GM12878 (cell line): Measurements from ENCODE around the gene VSX1. TPM values are rescaled to one million over a fixed set of nuclear protein-coding genes. Genes with fewer than 3 reads are reported as not detected.

Source experiments
- ATAC-seq: fragments of 200-7000 bp; cut with Tn5 transposase; 3 replicates; pipeline ENCODE4 v1.9.1; 2020; ENCODE audit warnings: mild to moderate bottlenecking, moderate library complexity
- BruUV-seq: library from RNA; stranded (reverse); fragments of 400-500 nt; replicated peaks from 2 replicates; lab custom pipeline; 2021; lab: Mats Ljungman, UMichigan
- CTCF ChIA-PET: fragments of 300-600 bp; sonication (Branson Sonifier 250); formaldehyde crosslinking; extraction: SDS; loops from one replicate; lab custom pipeline; 2021; ENCODE audit warnings: inconsistent platforms; lab: Yijun Ruan, JAX
- POLR2A ChIA-PET: fragments of 350-600 bp; formaldehyde crosslinking; extraction: SDS; loops from one replicate; lab custom pipeline; 2021; ENCODE audit warnings: inconsistent platforms; lab: Charles Lee
- RAD21 ChIA-PET: fragments of 300-600 bp; sonication (Branson Sonifier 250); formaldehyde crosslinking; loops from one replicate; lab custom pipeline; 2023; ENCODE audit warnings: antibody characterized with exemption; ENCODE audit not compliant: unreplicated experiment; lab: Charles Lee
- SMC1A ChIA-PET: fragments of 300-600 bp; sonication (Branson Sonifier 250); formaldehyde crosslinking; loops from one replicate; lab custom pipeline; 2023; ENCODE audit not compliant: unreplicated experiment, uncharacterized antibody; lab: Charles Lee
- DNase-seq: peaks from one replicate; pipeline ENCODE4 v3.0.0-alpha.2; 2011; ENCODE audit warnings: low read depth, low spot score
- FAIRE-seq: peaks from 3 replicates; lab custom pipeline; 2011; peaks lifted over from hg19 to GRCh38; lab: Jason Lieb, UNC
- H2AFZ ChIP-seq: 2 replicates; pipeline ENCODE4 v1.6.0; 2011; ENCODE audit warnings: low read depth, low read length, control low read depth; ENCODE audit not compliant: control insufficient read depth
- H3K27ac ChIP-seq: 2 replicates; pipeline ENCODE4 v1.5.1; 2011; ENCODE audit warnings: control low read depth; ENCODE audit not compliant: control insufficient read depth, insufficient read depth
- H3K27me3 ChIP-seq, 2 experiments: replicated peaks in 1 of 2; 2 replicates each; pipeline versions ENCODE4 v1.6.0 to v1.6.1; 2011; ENCODE audit warnings: low read length in 1 of 2; ENCODE audit not compliant: control insufficient read depth in 2 of 2, insufficient read depth in 2 of 2
- H3K36me3 ChIP-seq, 2 experiments: 2 replicates each; pipeline ENCODE4 v1.5.1; 2011; ENCODE audit warnings: low read length in 1 of 2; ENCODE audit not compliant: control insufficient read depth in 2 of 2, insufficient read depth in 2 of 2
- H3K4me1 ChIP-seq: 2 replicates; pipeline ENCODE4 v1.6.1; 2011; ENCODE audit warnings: mild to moderate bottlenecking, low read length, moderate library complexity, mixed read lengths; ENCODE audit not compliant: control insufficient read depth, insufficient read depth
- H3K4me2 ChIP-seq: 2 replicates; pipeline ENCODE4 v1.6.0; 2011; ENCODE audit warnings: control low read depth; ENCODE audit not compliant: control insufficient read depth, insufficient read depth
- H3K4me3 ChIP-seq: fragments of 200-600 bp; sonication (generic); 2 replicates; pipeline ENCODE4 v1.5.1; 2016
- H3K79me2 ChIP-seq: 2 replicates; pipeline ENCODE4 v1.6.0; 2011; ENCODE audit warnings: low read length; ENCODE audit not compliant: control insufficient read depth, insufficient read depth
- H3K9ac ChIP-seq: 2 replicates; pipeline ENCODE4 v1.8.0; 2011; ENCODE audit warnings: low read length, control low read depth, mixed read lengths; ENCODE audit not compliant: control insufficient read depth, insufficient read depth
- H3K9me3 ChIP-seq: replicated peaks from 3 replicates; pipeline ENCODE4 v1.5.1; 2011; ENCODE audit warnings: mild to moderate bottlenecking, low read length; ENCODE audit not compliant: control insufficient read depth, insufficient read depth
- H4K20me1 ChIP-seq: 2 replicates; pipeline ENCODE4 v1.6.0; 2011; ENCODE audit not compliant: control insufficient read depth, insufficient read depth
- BHLHE40 ChIP-seq, 2 experiments: fragments of 450-650 bp in 1 of 2; IDR thresholded peaks; 2 replicates each; pipeline ENCODE4 v1.6.1; 2011 to 2017; ENCODE audit warnings: low read depth in 2 of 2, borderline replicate concordance in 1 of 2, improper control_type of control experiment in 1 of 2, low read length in 1 of 2, mild to moderate bottlenecking in 1 of 2
- MEF2B ChIP-seq: fragments of 450-650 bp; IDR thresholded peaks from 2 replicates; pipeline ENCODE4 v1.6.1; 2018; ENCODE audit warnings: mild to moderate bottlenecking, moderate library complexity; ENCODE audit not compliant: partially characterized antibody, poor library complexity, severe bottlenecking
- NR2C2 ChIP-seq: IDR thresholded peaks from 2 replicates; pipeline ENCODE4 v1.6.1; 2011; ENCODE audit warnings: borderline replicate concordance, low read depth; ENCODE audit not compliant: control insufficient read depth, insufficient read length
- SPI1 ChIP-seq: IDR thresholded peaks from 2 replicates; pipeline ENCODE4 v1.6.1; 2011; ENCODE audit warnings: low read depth, mild to moderate bottlenecking, low read length, moderate library complexity, borderline replicate concordance; ENCODE audit not compliant: insufficient read depth
- SUZ12 ChIP-seq: fragments of 200-600 bp; sonication (generic); IDR thresholded peaks from one replicate; pipeline ENCODE4 v1.6.1; 2018; ENCODE audit warnings: antibody characterized with exemption, mild to moderate bottlenecking; ENCODE audit not compliant: unreplicated experiment
- TARDBP ChIP-seq: IDR thresholded peaks from 2 replicates; pipeline ENCODE4 v1.6.1; 2016; ENCODE audit warnings: borderline replicate concordance
- TCF12 ChIP-seq: IDR thresholded peaks from 2 replicates; pipeline ENCODE4 v1.6.1; 2011; ENCODE audit warnings: low read depth, mild to moderate bottlenecking, low read length
- YY1 ChIP-seq: IDR thresholded peaks from 2 replicates; pipeline ENCODE4 v1.6.1; 2011; ENCODE audit warnings: low read depth, mild to moderate bottlenecking, low read length
- ZSCAN29 ChIP-seq: fragments of 450-650 bp; IDR thresholded peaks from 2 replicates; pipeline ENCODE4 v1.6.1; 2017; ENCODE audit warnings: mild to moderate bottlenecking, moderate library complexity
- WGBS: methylation state at CpG from one replicate; pipeline ENCODE4 v1.1.6; 2016; ENCODE audit warnings: low lambda C conversion rate; ENCODE audit not compliant: insufficient replicate concordance, insufficient coverage; ENCODE audit errors: missing lambda C conversion rate; 5-methylcytosine and 5-hydroxymethylcytosine counted together
- in situ Hi-C: fragments of 300-500 bp; cut with MboI; formaldehyde crosslinking; loops from 9 replicates; pipeline ENCODE4 v1.14.3; 2018; ENCODE audit warnings: mixed read lengths
- intact Hi-C: fragments of 100-400 bp; cut with micrococcal nuclease; formaldehyde crosslinking; loops from one replicate; pipeline ENCODE4 v1.14.2; 2022; ENCODE audit not compliant: unreplicated experiment
- polyA plus RNA-seq, 11 experiments: library from polyadenylated mRNA; depleted of rRNA in 4 of 11; unstranded in 6 of 11; stranded (reverse) in 5 of 11; fragments of >200 nt; fragmentation: Nextera tagmentation in 4 of 11; fragmentation: Illumina TruSeq in 1 of 11; extraction: Ambion mirVana in 4 of 11; extraction: Trizol in 1 of 11; gene quantifications; 1 replicate in 1 of 11; 2 replicates in 10 of 11; pipeline versions ENCODE4 v1.2.1 to v1.2.3, GENCODE V29; 2011 to 2016; ENCODE audit warnings: inconsistent platforms in 2 of 11, missing spikeins in 2 of 11, low read depth in 1 of 11
- total RNA-seq, 4 experiments: library from RNA; depleted of rRNA in 3 of 4; stranded (reverse); fragments of >200 nt in 3 of 4; fragmentation: Illumina TruSeq in 1 of 4; extraction: Trizol in 1 of 4; gene quantifications; 2 replicates each; pipeline versions ENCODE4 v1.2.1 to v1.2.3, GENCODE V29; 2013 to 2021
- TF ChIP-seq, protein P1 (sequence below): IDR thresholded peaks from 2 replicates; pipeline ENCODE4 v1.6.1; 2012; ENCODE audit warnings: improper control_type of control experiment, low read depth, low read length; ENCODE audit not compliant: insufficient replicate concordance
- TF ChIP-seq, protein P2 (sequence below): fragments of 450-650 bp; IDR thresholded peaks from 2 replicates; pipeline ENCODE4 v1.6.1; 2016; ENCODE audit warnings: mild to moderate bottlenecking
- TF ChIP-seq, protein P3 (sequence below): fragments of 450-650 bp; IDR thresholded peaks from 2 replicates; pipeline ENCODE4 v1.6.1; 2017; ENCODE audit warnings: antibody characterized with exemption, mild to moderate bottlenecking, moderate library complexity
- TF ChIP-seq, protein P4 (sequence below): IDR thresholded peaks from 2 replicates; pipeline ENCODE4 v1.6.1; 2011; ENCODE audit warnings: borderline replicate concordance, low read depth, mild to moderate bottlenecking, moderate library complexity, low read length; ENCODE audit not compliant: insufficient read depth, poor library complexity, severe bottlenecking

The VSX1 gene
- total and polyA plus RNA-seq, 10 of the 15 experiments (the other 5 are each of a cell fraction or from before 2014, with no cell fraction given), result 0.05 TPM; not detected in 9

DNA sequence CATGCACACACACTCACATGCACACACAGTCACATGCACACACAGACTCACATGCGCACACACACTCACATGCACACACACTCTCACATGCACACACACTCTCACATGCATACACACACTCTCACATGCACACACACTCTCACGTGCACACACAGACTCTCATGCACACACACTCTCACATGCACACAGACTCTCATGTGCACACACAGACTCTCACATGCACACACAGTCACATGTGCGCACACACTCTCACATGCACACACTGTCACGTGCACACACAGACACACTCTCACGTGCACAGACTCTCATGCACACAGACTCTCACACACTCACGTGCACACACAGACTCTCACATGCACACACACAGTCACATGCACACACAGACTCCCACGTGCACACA lies 36.6 kb upstream of the VSX1 start:
- in situ Hi-C loops, result no loop called here
- Histone ChIP-seq H3K27ac (no peak overlapping the region), H2AFZ (no peak overlapping the region), H3K79me2 (no peaks in the 10 kb centered on the region), H3K36me3 (no peaks in the 10 kb centered on the region), H4K20me1 (no peaks in the 10 kb centered on the region), H3K9ac (no peak overlapping the region), H3K4me1 (no peaks in the 10 kb centered on the region), H3K4me3 (no peak overlapping the region), H3K9me3 (no peaks in the 10 kb centered on the region), H3K4me2 (no peak overlapping the region)
- CTCF ChIA-PET, result no interaction called here
- intact Hi-C loops, result no loop called here
- SMC1A ChIA-PET, result no interaction called here
- DNase-seq (no peak), FAIRE-seq (no peak), ATAC-seq (no peak)
- WGBS, result 36% methylated on average over 7 of the region's 7 CpGs
- RAD21 ChIA-PET, result no interaction called here
- no TSS peak for BruUV-seq
- POLR2A ChIA-PET, result no interaction called here
- TF ChIP-seq BHLHE40 (IDR thresholded peaks at IDR 0.05; ENCODE audit: borderline replicate concordance in 1 of 2, low read depth in 2 of 2, low read length in 1 of 2) (peak in 1 of 2 experiments; percentile 49; a peak in 1 of 4 replicates), MEF2B (no peak), SUZ12 (no peak), TARDBP (no peak), ZSCAN29 (no peak), NR2C2 (peak; percentile 64), SPI1 (no peak), YY1 (no peak), TCF12 (no peak)
- TF ChIP-seq, protein P1, sequence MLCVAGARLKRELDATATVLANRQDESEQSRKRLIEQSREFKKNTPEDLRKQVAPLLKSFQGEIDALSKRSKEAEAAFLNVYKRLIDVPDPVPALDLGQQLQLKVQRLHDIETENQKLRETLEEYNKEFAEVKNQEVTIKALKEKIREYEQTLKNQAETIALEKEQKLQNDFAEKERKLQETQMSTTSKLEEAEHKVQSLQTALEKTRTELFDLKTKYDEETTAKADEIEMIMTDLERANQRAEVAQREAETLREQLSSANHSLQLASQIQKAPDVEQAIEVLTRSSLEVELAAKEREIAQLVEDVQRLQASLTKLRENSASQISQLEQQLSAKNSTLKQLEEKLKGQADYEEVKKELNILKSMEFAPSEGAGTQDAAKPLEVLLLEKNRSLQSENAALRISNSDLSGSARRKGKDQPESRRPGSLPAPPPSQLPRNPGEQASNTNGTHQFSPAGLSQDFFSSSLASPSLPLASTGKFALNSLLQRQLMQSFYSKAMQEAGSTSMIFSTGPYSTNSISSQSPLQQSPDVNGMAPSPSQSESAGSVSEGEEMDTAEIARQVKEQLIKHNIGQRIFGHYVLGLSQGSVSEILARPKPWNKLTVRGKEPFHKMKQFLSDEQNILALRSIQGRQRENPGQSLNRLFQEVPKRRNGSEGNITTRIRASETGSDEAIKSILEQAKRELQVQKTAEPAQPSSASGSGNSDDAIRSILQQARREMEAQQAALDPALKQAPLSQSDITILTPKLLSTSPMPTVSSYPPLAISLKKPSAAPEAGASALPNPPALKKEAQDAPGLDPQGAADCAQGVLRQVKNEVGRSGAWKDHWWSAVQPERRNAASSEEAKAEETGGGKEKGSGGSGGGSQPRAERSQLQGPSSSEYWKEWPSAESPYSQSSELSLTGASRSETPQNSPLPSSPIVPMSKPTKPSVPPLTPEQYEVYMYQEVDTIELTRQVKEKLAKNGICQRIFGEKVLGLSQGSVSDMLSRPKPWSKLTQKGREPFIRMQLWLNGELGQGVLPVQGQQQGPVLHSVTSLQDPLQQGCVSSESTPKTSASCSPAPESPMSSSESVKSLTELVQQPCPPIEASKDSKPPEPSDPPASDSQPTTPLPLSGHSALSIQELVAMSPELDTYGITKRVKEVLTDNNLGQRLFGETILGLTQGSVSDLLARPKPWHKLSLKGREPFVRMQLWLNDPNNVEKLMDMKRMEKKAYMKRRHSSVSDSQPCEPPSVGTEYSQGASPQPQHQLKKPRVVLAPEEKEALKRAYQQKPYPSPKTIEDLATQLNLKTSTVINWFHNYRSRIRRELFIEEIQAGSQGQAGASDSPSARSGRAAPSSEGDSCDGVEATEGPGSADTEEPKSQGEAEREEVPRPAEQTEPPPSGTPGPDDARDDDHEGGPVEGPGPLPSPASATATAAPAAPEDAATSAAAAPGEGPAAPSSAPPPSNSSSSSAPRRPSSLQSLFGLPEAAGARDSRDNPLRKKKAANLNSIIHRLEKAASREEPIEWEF, result no peak
- TF ChIP-seq, protein P2, sequence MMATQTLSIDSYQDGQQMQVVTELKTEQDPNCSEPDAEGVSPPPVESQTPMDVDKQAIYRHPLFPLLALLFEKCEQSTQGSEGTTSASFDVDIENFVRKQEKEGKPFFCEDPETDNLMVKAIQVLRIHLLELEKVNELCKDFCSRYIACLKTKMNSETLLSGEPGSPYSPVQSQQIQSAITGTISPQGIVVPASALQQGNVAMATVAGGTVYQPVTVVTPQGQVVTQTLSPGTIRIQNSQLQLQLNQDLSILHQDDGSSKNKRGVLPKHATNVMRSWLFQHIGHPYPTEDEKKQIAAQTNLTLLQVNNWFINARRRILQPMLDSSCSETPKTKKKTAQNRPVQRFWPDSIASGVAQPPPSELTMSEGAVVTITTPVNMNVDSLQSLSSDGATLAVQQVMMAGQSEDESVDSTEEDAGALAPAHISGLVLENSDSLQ, result no peak
- TF ChIP-seq, protein P3, sequence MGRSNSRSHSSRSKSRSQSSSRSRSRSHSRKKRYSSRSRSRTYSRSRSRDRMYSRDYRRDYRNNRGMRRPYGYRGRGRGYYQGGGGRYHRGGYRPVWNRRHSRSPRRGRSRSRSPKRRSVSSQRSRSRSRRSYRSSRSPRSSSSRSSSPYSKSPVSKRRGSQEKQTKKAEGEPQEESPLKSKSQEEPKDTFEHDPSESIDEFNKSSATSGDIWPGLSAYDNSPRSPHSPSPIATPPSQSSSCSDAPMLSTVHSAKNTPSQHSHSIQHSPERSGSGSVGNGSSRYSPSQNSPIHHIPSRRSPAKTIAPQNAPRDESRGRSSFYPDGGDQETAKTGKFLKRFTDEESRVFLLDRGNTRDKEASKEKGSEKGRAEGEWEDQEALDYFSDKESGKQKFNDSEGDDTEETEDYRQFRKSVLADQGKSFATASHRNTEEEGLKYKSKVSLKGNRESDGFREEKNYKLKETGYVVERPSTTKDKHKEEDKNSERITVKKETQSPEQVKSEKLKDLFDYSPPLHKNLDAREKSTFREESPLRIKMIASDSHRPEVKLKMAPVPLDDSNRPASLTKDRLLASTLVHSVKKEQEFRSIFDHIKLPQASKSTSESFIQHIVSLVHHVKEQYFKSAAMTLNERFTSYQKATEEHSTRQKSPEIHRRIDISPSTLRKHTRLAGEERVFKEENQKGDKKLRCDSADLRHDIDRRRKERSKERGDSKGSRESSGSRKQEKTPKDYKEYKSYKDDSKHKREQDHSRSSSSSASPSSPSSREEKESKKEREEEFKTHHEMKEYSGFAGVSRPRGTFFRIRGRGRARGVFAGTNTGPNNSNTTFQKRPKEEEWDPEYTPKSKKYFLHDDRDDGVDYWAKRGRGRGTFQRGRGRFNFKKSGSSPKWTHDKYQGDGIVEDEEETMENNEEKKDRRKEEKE, result no peak
- TF ChIP-seq, protein P4, sequence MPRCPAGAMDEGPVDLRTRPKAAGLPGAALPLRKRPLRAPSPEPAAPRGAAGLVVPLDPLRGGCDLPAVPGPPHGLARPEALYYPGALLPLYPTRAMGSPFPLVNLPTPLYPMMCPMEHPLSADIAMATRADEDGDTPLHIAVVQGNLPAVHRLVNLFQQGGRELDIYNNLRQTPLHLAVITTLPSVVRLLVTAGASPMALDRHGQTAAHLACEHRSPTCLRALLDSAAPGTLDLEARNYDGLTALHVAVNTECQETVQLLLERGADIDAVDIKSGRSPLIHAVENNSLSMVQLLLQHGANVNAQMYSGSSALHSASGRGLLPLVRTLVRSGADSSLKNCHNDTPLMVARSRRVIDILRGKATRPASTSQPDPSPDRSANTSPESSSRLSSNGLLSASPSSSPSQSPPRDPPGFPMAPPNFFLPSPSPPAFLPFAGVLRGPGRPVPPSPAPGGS, result peak; percentile 51
- TF ChIP-seq, all 136 proteins: peak for 3
- peaks cover 0 to 2% of the 10 kb centered on the region in 2 experiments; a peak in 2 of 4 replicates for H3K27me3 ChIP-seq
